Skeletal muscle satellite cell (primary cell): ENCODE results near the gene PEX7.
"Not testable (repeated sequence)": the region's sequence is repeated elsewhere in the genome, so short reads cannot be mapped to it uniquely, and the experiment has no call there.

ENCODE experiments used
- H3K27me3 ChIP-seq: 2 replicates; pipeline ENCODE4 v1.7.0; 2013; ENCODE audit warnings: low read length; ENCODE audit not compliant: control insufficient read depth, insufficient read depth
- H3K36me3 ChIP-seq: 2 replicates; pipeline ENCODE4 v1.7.0; 2013; ENCODE audit warnings: mild to moderate bottlenecking, control low read depth, low read length; ENCODE audit not compliant: insufficient read depth
- H3K4me1 ChIP-seq: 2 replicates; pipeline ENCODE4 v1.7.0; 2013; ENCODE audit warnings: low read length; ENCODE audit not compliant: control insufficient read depth, insufficient read depth
- H3K4me2 ChIP-seq: 2 replicates; pipeline ENCODE4 v1.7.0; 2013; ENCODE audit warnings: mild to moderate bottlenecking, low read length
- H3K4me3 ChIP-seq: 2 replicates; pipeline ENCODE4 v1.7.0; 2013; ENCODE audit warnings: low read length
- H3K9ac ChIP-seq: 2 replicates; pipeline ENCODE4 v1.7.0; 2013; ENCODE audit warnings: mild to moderate bottlenecking, low read depth, low read length, moderate library complexity
- H3K9me3 ChIP-seq: replicated peaks from 2 replicates; pipeline ENCODE4 v1.7.0; 2013; ENCODE audit warnings: mild to moderate bottlenecking, control low read depth, low read length

The PEX7 gene

GRCh38 chr6:136887953-136888352 is 65.6 kb downstream of the PEX7 start:
- Histone ChIP-seq H3K27me3 (no peaks in the 10 kb centered on the region), H3K9me3 (no peaks in the 10 kb centered on the region), H3K4me2 (no peak overlapping the region)

DNA sequence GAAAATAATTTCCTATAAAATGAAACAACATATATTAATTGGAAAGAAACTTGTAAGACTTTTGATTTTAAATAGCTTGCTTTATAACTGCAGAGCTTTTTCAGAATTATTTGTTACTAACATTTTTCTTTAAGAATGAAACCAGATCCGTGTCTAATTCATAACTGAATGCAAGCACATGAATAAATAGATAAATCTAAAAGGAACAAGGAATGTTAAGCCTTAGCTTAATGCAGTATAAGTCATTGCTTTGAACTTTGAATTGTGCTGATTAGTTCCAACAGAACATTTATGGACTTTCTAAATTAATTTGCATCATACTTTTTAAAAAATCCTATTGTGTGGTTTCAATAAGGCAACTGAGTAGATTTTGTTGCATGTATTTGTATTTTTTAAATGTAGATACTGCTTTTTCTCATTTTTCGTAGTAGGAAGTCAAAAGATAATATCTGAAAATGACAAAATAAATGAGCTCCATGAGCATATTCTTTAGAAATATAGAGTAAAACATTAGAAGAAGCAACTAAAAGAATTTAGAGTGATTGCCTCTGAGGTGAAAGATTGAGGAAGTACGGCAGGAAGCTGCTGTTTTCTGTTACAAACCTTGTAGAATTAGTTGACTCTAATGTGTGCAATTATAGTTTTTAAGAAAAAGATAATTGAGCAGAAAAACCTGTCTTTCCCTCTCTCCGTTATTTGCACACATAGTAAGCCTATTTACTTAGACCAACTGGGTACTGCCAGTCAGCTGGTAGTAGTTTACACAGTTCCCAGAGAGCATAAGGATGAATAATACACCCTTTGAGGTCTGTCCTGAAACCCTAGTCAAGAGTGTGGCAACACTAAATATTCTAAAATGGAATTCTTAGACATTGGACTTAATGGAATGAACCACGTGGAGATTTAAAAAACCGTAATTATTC is 67.1 kb downstream of the PEX7 start:
- H3K9me3 ChIP-seq, result no peaks in the 10 kb centered on the region
- H3K36me3 ChIP-seq, result no peaks in the 10 kb centered on the region
- H3K27me3 ChIP-seq, result no peaks in the 10 kb centered on the region
- H3K4me3 ChIP-seq, result no peak overlapping the region
- no peak overlapping the region for H3K4me2 ChIP-seq
- H3K9ac ChIP-seq, result no peak overlapping the region
- no peaks in the 10 kb centered on the region for H3K4me1 ChIP-seq

More at GRCh38 chr6:136887953-136888352, 65.6 kb downstream of the PEX7 start:
- no peaks in the 10 kb centered on the region for H3K4me1 ChIP-seq
- no peak overlapping the region for H3K9ac ChIP-seq
- no peak overlapping the region for H3K4me3 ChIP-seq
- no peaks in the 10 kb centered on the region for H3K36me3 ChIP-seq

GRCh38 chr6:136890194-136890839 is 67.9 kb downstream of the PEX7 start:
- Histone ChIP-seq H3K4me3 (no peak overlapping the region), H3K4me1 (no peaks in the 10 kb centered on the region), H3K9ac (no peak overlapping the region), H3K36me3 (no peaks in the 10 kb centered on the region), H3K4me2 (no peak overlapping the region), H3K27me3 (no peaks in the 10 kb centered on the region), H3K9me3 (no peaks in the 10 kb centered on the region)

GRCh38 chr6:136890986-136891385 is 68.6 kb downstream of the PEX7 start:
- no peaks in the 10 kb centered on the region for H3K4me1 ChIP-seq
- H3K4me3 ChIP-seq, result no peak overlapping the region
- no peaks in the 10 kb centered on the region for H3K27me3 ChIP-seq
- H3K4me2 ChIP-seq, result no peak overlapping the region
- no peaks in the 10 kb centered on the region for H3K36me3 ChIP-seq
- no peak overlapping the region for H3K9ac ChIP-seq
- no peaks in the 10 kb centered on the region for H3K9me3 ChIP-seq

DNA sequence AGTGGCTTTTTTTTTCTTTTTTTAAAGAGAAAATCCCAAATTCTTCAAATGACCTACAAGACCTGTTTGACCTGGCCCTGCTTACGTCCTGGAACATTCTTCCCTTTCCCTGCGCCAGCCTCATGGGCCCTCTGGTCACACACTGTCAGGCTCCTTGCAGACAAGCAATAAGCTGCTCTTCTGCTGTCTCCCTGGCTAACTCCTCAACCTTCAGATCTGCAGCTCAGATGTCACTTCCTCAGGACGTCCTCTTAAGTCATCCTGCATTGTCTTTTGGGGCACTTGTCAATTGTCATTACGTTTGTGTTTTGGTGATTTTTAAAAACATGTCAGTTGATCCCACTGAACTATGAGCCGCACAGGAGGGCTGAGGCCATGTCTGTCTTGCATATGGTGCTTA is 70.8 kb downstream of the PEX7 start:
- H3K9ac ChIP-seq, result no peak overlapping the region

GRCh38 chr6:136895901-136896300 is 73.5 kb downstream of the PEX7 start:
- Histone ChIP-seq H3K4me2 (no peak overlapping the region), H3K27me3 (no peaks in the 10 kb centered on the region), H3K9ac (no peak overlapping the region), H3K36me3 (no peaks in the 10 kb centered on the region), H3K4me3 (no peak overlapping the region), H3K9me3 (no peaks in the 10 kb centered on the region), H3K4me1 (no peaks in the 10 kb centered on the region)

More for the DNA sequence above, 70.8 kb downstream of the PEX7 start:
- no peak overlapping the region for H3K4me3 ChIP-seq
- no peaks in the 10 kb centered on the region for H3K27me3 ChIP-seq
- H3K9me3 ChIP-seq, result no peaks in the 10 kb centered on the region
- no peaks in the 10 kb centered on the region for H3K36me3 ChIP-seq
- H3K4me2 ChIP-seq, result no peak overlapping the region
- H3K4me1 ChIP-seq, result no peaks in the 10 kb centered on the region

- H3K4me3 ChIP-seq, result no peak overlapping the region
- no peaks in the 10 kb centered on the region for H3K4me1 ChIP-seq
- peaks cover 4% of the 10 kb centered on the region for H3K36me3 ChIP-seq
- H3K27me3 ChIP-seq, result no peaks in the 10 kb centered on the region
- no peaks in the 10 kb centered on the region for H3K9me3 ChIP-seq
- no peak overlapping the region for H3K9ac ChIP-seq
- no peak overlapping the region for H3K4me2 ChIP-seq
Observed at GRCh38 chr6:136897071-136897470, 74.7 kb downstream of the PEX7 start.

DNA sequence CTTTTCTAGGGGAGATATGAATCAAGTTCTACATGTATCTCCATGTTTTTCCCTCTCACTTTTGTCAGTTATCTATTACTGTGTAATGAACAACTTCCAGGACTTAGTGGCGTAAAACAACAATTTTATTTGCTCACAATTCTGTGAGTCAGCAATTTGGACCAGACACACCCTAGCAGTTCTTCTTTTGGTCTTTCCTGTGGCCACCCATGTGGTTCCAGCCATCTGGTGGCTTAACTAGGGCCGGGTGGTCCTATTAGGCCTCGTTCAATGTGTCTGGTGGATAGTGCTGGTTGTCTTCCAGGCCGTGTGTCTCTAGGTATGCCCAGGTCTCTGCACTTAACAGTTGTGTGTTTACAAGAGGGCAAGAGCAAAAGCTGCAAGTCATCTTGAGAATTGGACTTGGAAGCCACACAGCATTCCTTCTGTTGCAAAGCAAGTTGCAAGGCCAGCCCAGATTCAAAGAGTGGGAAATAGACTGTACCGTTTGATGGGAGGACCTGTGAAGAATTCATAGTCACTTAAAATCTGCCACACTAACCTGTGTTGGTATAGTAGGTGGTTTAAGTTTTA is 78.9 kb downstream of the PEX7 start:
- Histone ChIP-seq H3K9ac (no peak overlapping the region), H3K27me3 (no peaks in the 10 kb centered on the region), H3K9me3 (no peaks in the 10 kb centered on the region), H3K4me3 (no peak overlapping the region), H3K36me3 (peaks cover 4% of the 10 kb centered on the region), H3K4me1 (no peaks in the 10 kb centered on the region), H3K4me2 (no peak overlapping the region)

- H3K9me3 ChIP-seq, H3K4me3 ChIP-seq, H3K4me1 ChIP-seq, H3K27me3 ChIP-seq, H3K4me2 ChIP-seq, H3K36me3 ChIP-seq, H3K9ac ChIP-seq: not testable (repeated sequence)
Observed at GRCh38 chr6:136904477-136904876, 82.1 kb downstream of the PEX7 start.

GRCh38 chr6:136914947-136915346 is 92.6 kb downstream of the PEX7 start:
- Histone ChIP-seq H3K36me3 (no peaks in the 10 kb centered on the region), H3K27me3 (peaks cover 3% of the 10 kb centered on the region), H3K4me2 (no peak overlapping the region), H3K4me3 (no peak overlapping the region), H3K9me3 (no peaks in the 10 kb centered on the region), H3K4me1 (no peaks in the 10 kb centered on the region), H3K9ac (no peak overlapping the region)

DNA sequence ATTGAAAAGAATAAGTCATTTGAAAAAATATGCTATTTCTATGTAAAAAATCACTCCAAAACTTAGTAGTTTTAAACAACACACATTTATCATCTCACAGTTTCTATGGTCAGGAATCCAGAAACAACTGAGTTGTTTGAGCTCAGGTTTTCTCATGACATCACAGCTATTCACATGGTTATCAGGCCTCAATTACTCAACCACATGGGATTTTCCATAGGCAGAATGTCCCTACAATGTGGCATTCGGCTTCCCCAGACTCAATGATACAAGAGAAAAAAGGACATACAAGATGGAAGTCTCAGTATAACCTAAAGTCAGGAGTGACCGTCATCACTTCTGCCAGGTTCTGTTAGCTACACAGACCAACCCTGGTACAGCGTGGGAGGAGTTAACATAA is 96.3 kb downstream of the PEX7 start:
- H3K36me3 ChIP-seq, result no peaks in the 10 kb centered on the region
- H3K4me1 ChIP-seq, result peaks cover 30% of the 10 kb centered on the region
- H3K9ac ChIP-seq, result no peak overlapping the region
- no peak overlapping the region for H3K4me3 ChIP-seq
- peaks cover 37% of the 10 kb centered on the region for H3K27me3 ChIP-seq
- no peak overlapping the region for H3K4me2 ChIP-seq
- no peaks in the 10 kb centered on the region for H3K9me3 ChIP-seq
